GM18499 (cell line): ENCODE measurements around the gene OR6Q1.
"Not testable (repeated sequence)": the region's sequence is repeated elsewhere in the genome, so short reads cannot be mapped to it uniquely, and the experiment has no call there.

Experiments used
- ATAC-seq: cut with Tn5 transposase; IDR thresholded peaks from one replicate; pipeline ENCODE4 v1.9.1; 2021; ENCODE audit warnings: moderate number of reproducible peaks; ENCODE audit not compliant: insufficient read depth, unreplicated experiment

OR6Q1 gene

GRCh38 chr11:58030653-58031052, at the start of gene OR6Q1:
TSS of gene OR6Q1 (plus strand) at chr11:58030953. CDS start at chr11:58030953, 0 bp downstream.
- no peak for ATAC-seq

- ATAC-seq: no peak
These were observed 49.2 kb upstream of the OR6Q1 start for GRCh38 chr11:57981536-57981935.

- ATAC-seq: no peak
These were observed 48.0 kb upstream of the OR6Q1 start for GRCh38 chr11:57982776-57983175.

- no peak for ATAC-seq
These were observed 47.6 kb upstream of the OR6Q1 start for GRCh38 chr11:57983191-57983590.

- ATAC-seq: not testable (repeated sequence)
These were observed 31.2 kb upstream of the OR6Q1 start for GRCh38 chr11:57999523-57999922.

GRCh38 chr11:58000021-58000420, 30.7 kb upstream of the OR6Q1 start:
- not testable (repeated sequence) for ATAC-seq

- no peak for ATAC-seq
These were observed 30.1 kb upstream of the OR6Q1 start for GRCh38 chr11:58000699-58001098.

GRCh38 chr11:58003036-58003435, 27.7 kb upstream of the OR6Q1 start:
- ATAC-seq: no peak

GRCh38 chr11:58003591-58003990, 27.2 kb upstream of the OR6Q1 start:
- ATAC-seq: no peak

- no peak for ATAC-seq
These were observed 26.1 kb upstream of the OR6Q1 start for GRCh38 chr11:58004664-58005063.

GRCh38 chr11:58006940-58007339, 23.8 kb upstream of the OR6Q1 start:
- ATAC-seq: no peak

GRCh38 chr11:58011771-58012170, 19.0 kb upstream of the OR6Q1 start:
- ATAC-seq: no peak

GRCh38 chr11:58023435-58023931, 7.3 kb upstream of the OR6Q1 start, which contains the start of gene OR9Q1:
TSS of gene OR9Q1 (plus strand) at chr11:58023881. CDS start at chr11:58179445, 155,564 bp downstream.
- no peak for ATAC-seq

- no peak for ATAC-seq
These were observed 6.1 kb upstream of the OR6Q1 start for GRCh38 chr11:58024601-58025091.

GRCh38 chr11:58027341-58027740, 3.4 kb upstream of the OR6Q1 start:
- ATAC-seq: no peak

GRCh38 chr11:58028687-58029411, 1.9 kb upstream of the OR6Q1 start:
- no peak for ATAC-seq

- ATAC-seq: no peak
These were observed 3.7 kb downstream of the OR6Q1 start for GRCh38 chr11:58034471-58034870.

- no peak for ATAC-seq
These were observed 8.8 kb downstream of the OR6Q1 start for GRCh38 chr11:58039589-58039988.

GRCh38 chr11:58043379-58043778, 12.6 kb downstream of the OR6Q1 start:
- no peak for ATAC-seq

GRCh38 chr11:58046231-58046630, 15.5 kb downstream of the OR6Q1 start:
- no peak for ATAC-seq

GRCh38 chr11:58047818-58048217, 17.1 kb downstream of the OR6Q1 start:
- no peak for ATAC-seq
